Right cardiac atrium (tissue), 5 donors: ENCODE measurements around the gene MED23. TPM values are rescaled to one million over a fixed set of nuclear protein-coding genes. Genes with fewer than 3 reads are reported as not detected.

Experiments
- ATAC-seq, 2 donors: fragments of 200-7000 bp; cut with Tn5 transposase; one replicate each; pipeline versions ENCODE4 v1.8.0 to v1.9.1; 2020; ENCODE audit warnings: moderate library complexity in 2 of 2, mild to moderate bottlenecking in 1 of 2
- DNase-seq, 3 donors: peaks; one replicate each; pipeline ENCODE4 v3.0.0-alpha.2; 2020
- H3K27ac ChIP-seq: one replicate; pipeline ENCODE4 v1.5.1; 2013; ENCODE audit warnings: mild to moderate bottlenecking, low read length, control low read depth, moderate library complexity
- H3K27me3 ChIP-seq: one replicate; pipeline ENCODE4 v1.6.1; 2013; ENCODE audit not compliant: control insufficient read depth, insufficient read depth
- H3K4me1 ChIP-seq: one replicate; pipeline ENCODE4 v1.6.1; 2013; ENCODE audit warnings: low read length; ENCODE audit not compliant: control insufficient read depth, insufficient read depth
- H3K4me3 ChIP-seq: one replicate; pipeline ENCODE4 v1.5.1; 2013; ENCODE audit warnings: low read length, control low read depth
- H3K9me3 ChIP-seq: one replicate; pipeline ENCODE4 v1.6.1; 2013; ENCODE audit warnings: low read length; ENCODE audit not compliant: control insufficient read depth
- WGBS: extraction: QIAGEN DNeasy Blood & Tissue Kit; methylation state at CpG from one replicate; pipeline ENCODE4 v1.1.7; 2013; 5-methylcytosine and 5-hydroxymethylcytosine counted together
- intact Hi-C, 4 donors: fragments of 100-400 bp; cut with DNase I; formaldehyde crosslinking; loops; one replicate each; pipeline versions ENCODE4 v1.11.0 to v1.14.0; 2022 to 2023
- polyA plus RNA-seq: library from polyadenylated mRNA; stranded (reverse); fragments of 200-250 nt; gene quantifications from one replicate; pipeline ENCODE4 v1.2.3, GENCODE V29; 2013
- total RNA-seq, 4 donors: library from RNA; stranded (reverse); fragmentation: NEBNext Ultra II Directional; extraction: Animal tissue kit (Norgen Biotek cat#: 25700); gene quantifications; one replicate each; pipeline ENCODE4 v1.2.1, GENCODE V29; 2021
- donor health status: healthy with polysubstance abuse.
- donor health status: DM: no; HTN: yes; CAD: no.
- donor health status: DM: no; HTN: no; CAD: no.
- donor health status: DM: no; HTN: yes; CAD: no; lungs with severe emphysema.
- donor health status: DM: yes; HTN: yes; CAD: no.

MED23 gene
- total and polyA plus RNA-seq, 5 donors = 7.5 to 15.3 (median 12.8) TPM

DNA sequence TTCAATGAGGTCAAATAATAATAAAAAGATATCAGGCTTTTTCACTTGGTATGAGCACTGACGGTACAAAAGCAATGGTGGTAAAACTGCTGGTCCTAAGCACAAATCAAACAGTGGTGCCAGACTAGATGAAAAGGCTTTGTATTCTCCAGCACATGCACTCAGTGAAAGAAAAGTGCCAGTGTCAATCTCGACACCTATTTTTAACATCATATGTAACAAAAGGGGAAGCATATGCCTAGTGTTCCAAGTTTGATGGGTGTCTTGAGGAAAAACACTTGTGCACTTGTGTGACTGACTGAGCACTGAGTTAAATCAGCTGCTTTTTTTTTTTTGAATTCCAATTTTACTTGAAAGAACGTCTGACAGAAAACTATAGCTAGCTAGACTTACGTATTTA, 27.3 kb downstream of the MED23 start:
- DNase-seq (no peak), ATAC-seq (no peak)
- no peak overlapping the region for H3K27ac ChIP-seq
- H3K4me3 ChIP-seq = no peak overlapping the region
- intact Hi-C loops = no loop called here
- WGBS = 68% methylated on average over 4 of the region's 4 CpGs
- H3K4me1 ChIP-seq = no peaks in the 10 kb centered on the region
- no peaks in the 10 kb centered on the region for H3K9me3 ChIP-seq
- H3K27me3 ChIP-seq = no peaks in the 10 kb centered on the region

DNA sequence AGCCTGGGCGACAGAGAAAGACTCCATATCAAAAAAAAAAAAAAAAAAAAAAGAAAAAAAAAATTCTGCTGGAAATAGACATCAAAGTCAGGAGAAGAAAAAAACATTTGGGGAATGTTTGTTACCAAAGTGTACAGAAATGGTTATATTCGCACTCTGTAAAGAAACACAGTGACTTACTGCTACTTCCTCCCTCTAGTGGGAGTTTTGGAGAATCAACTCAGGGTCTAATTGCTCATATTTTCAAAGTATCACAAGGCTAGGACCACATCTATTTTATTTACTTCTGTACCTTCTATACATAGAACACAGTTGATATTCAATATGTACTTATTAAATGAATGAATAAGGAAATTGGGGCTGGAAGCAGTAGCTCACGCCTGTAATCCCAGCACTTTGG, 30.6 kb downstream of the MED23 start:
- 94% methylated on average over 3 of the region's 3 CpGs for WGBS
- ATAC-seq (no peak), DNase-seq (no peak)
- Histone ChIP-seq H3K9me3 (no peaks in the 10 kb centered on the region), H3K4me1 (no peaks in the 10 kb centered on the region), H3K4me3 (no peak overlapping the region), H3K27me3 (no peaks in the 10 kb centered on the region), H3K27ac (no peak overlapping the region)
- intact Hi-C loops = no loop called here

DNA sequence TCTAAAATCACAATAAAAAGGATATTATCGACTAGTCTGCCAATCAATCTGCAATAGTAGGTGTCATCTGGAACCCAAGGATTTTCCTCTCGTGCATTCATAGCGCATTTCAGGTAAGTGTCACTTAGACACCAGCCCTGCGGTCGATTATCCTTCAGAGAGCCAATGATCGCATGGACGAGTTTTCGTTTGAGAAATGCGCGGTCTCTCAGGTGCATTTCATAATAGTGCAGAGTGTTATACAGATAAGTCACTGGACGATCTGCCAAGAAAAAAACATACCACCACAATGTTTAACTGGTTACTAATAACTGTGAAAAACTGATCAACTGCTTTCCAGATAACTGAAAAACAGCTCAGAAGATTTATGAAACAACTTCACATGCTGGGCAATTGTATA, 34.0 kb downstream of the MED23 start:
- Histone ChIP-seq H3K4me1 (no peaks in the 10 kb centered on the region), H3K9me3 (no peaks in the 10 kb centered on the region), H3K4me3 (no peak overlapping the region), H3K27me3 (no peaks in the 10 kb centered on the region), H3K27ac (no peak overlapping the region)
- ATAC-seq (no peak), DNase-seq (no peak)
- 93% methylated on average over 11 of the region's 11 CpGs for WGBS
- intact Hi-C loops = no loop called here

DNA sequence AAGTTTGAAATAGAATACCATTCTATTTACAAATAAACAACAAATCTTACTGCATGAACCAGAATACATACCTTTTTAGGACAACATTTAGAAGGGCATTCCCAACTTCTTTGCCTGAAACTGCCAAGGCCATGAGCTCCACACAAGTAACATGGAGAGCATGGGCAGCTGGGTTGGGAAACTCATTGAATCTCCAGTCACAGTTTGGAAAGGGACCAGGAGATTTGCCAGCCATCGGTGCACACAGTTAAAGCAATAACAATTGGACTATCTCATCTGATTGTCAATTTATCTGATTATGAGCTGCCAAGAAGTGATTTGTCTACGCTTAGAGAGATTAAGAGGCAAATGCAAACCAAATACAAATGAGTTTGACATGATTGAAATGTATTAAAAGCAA, 35.1 kb downstream of the MED23 start:
- no peaks in the 10 kb centered on the region for H3K9me3 ChIP-seq
- ATAC-seq = no peak
- H3K27ac ChIP-seq = no peak overlapping the region
- no peaks in the 10 kb centered on the region for H3K4me1 ChIP-seq
- no peak for DNase-seq
- intact Hi-C loops = no loop called here
- H3K4me3 ChIP-seq = no peak overlapping the region
- H3K27me3 ChIP-seq = no peaks in the 10 kb centered on the region
- 81% methylated on average over 2 of the region's 2 CpGs for WGBS

DNA sequence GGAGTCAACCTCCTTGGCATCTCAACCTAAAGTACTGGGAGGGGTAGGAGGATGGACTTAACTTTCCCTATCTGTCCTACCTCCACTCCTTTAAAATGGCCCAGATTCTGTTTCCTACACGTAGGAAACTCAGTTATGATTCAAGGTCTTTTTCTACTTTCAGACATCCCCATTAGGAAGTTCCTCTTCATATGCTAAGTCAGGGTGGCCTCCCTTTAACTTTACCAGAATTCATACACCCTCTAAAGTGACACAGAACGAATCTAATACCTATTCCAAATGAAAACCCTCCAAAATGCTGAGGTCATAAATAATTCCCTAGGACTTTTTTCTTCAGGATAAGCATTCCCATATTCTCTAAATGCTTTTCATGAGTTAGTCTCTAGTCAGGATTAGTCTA, 39.4 kb downstream of the MED23 start:
- DNase-seq = no peak
- H3K4me1 ChIP-seq = no peaks in the 10 kb centered on the region
- no peak overlapping the region for H3K27ac ChIP-seq
- intact Hi-C loops = loop anchor here in 1 of 4 donors (5.0 kb wide), 1 partner anchor 34 kb away; no protein-coding TSS in a partner anchor
- no peaks in the 10 kb centered on the region for H3K27me3 ChIP-seq
- 82% methylated on average over 2 of the region's 2 CpGs for WGBS
- ATAC-seq = no peak
- H3K4me3 ChIP-seq = no peak overlapping the region
- no peaks in the 10 kb centered on the region for H3K9me3 ChIP-seq

DNA sequence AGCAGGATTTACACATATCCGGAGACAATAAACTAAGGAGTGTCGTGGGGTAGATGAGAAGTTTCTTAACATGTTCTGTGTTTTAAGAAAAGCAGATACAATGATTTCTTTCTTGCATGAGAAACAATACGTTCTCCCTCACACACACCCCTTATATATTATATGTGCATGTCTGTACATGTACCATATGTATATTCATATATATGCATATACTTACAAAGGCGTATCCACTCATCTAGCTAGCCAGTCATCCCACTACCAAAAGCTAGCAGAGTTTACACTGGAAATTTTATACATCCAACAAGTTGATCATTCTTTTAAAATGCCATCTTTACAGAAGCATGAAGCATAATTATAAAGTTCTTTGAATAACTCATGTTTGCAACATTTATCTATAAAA, 40.1 kb downstream of the MED23 start:
- Histone ChIP-seq H3K4me3 (no peak overlapping the region), H3K9me3 (no peaks in the 10 kb centered on the region), H3K4me1 (no peaks in the 10 kb centered on the region), H3K27ac (no peak overlapping the region), H3K27me3 (no peaks in the 10 kb centered on the region)
- DNase-seq (no peak), ATAC-seq (no peak)
- intact Hi-C loops = loop anchor here in 1 of 4 donors (5.0 kb wide), 1 partner anchor 34 kb away; no protein-coding TSS in a partner anchor
- WGBS = 94% methylated on average over 4 of the region's 4 CpGs

DNA sequence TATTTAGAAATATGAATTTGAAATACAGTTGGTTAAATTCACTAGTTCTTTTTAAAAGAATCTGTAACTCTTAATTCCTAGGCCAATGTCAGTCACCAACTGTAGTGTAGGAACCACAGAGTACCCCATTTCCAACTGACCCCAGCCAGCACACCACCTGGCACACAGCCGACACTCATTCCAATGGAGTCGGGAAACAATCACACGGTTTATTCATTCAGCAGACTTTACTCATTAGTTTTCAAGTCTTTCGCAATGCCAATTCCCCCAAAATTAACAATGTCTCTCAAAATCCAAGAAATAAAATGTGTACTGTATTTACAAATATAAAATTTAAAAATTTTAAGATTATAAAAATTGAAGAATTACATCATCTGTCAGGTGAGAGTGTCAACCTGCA, 41.5 kb downstream of the MED23 start:
- no peaks in the 10 kb centered on the region for H3K9me3 ChIP-seq
- WGBS = 89% methylated on average over 4 of the region's 4 CpGs
- no peaks in the 10 kb centered on the region for H3K27me3 ChIP-seq
- intact Hi-C loops = loop anchor here in 1 of 4 donors (5.0 kb wide), 1 partner anchor 36 kb away; no protein-coding TSS in a partner anchor
- H3K4me1 ChIP-seq = no peaks in the 10 kb centered on the region
- no peak overlapping the region for H3K4me3 ChIP-seq
- ATAC-seq (no peak), DNase-seq (no peak)
- no peak overlapping the region for H3K27ac ChIP-seq

DNA sequence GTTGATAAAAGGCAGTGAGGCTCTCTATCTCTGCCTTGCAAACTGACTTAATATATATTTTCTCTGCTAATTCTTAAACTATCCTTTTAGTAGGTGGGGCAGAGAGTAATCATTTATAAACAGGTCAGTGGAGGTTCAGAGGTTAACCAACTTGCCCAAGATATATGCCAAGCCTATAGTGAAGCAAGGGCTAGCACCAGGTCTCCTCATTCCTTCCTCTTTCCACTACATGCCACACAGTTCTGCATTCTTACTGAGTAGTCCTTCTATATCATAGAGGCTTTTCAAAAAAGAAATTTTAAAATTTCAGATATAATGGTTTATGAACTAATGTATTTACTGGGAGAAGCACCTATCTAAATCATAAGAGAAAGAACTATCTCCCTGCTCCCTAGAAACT, 46.5 kb downstream of the MED23 start:
- Histone ChIP-seq H3K9me3 (no peaks in the 10 kb centered on the region), H3K4me1 (no peaks in the 10 kb centered on the region), H3K27ac (no peak overlapping the region), H3K27me3 (no peaks in the 10 kb centered on the region), H3K4me3 (no peak overlapping the region)
- intact Hi-C loops = no loop called here
- DNase-seq = no peak
- no peak for ATAC-seq

DNA sequence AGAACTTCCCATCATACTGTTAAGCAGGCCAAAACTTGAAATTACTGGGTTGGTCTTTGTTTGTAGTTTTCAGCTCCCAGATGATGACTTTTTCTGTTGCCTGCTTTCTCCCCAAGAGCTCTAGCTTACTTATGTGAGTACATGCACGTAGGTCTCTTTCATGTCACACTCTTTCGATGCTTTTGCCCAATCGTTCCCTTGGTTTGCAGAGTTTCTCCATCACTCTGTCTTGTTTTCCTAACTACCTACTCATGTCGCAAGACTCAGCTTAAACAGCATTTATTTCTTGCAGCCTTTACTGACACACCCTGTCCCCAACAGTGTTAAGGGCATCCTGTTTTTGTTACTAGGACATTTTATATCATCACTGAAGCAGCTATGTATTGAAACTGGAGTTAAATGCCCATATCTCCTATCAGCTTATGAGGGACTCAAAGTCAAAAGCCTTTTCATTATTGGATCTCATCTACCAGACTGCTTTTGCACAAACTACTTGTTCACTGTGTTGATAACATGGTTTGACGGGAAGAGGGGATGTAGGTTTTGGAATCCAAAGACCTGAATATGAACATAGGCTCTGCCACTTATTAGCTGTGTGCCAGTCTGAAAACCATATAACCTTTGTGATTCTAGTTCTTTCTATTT, 52.1 kb downstream of the MED23 start:
- Histone ChIP-seq H3K27ac (no peak overlapping the region), H3K4me1 (no peaks in the 10 kb centered on the region), H3K4me3 (no peak overlapping the region), H3K9me3 (no peaks in the 10 kb centered on the region), H3K27me3 (no peaks in the 10 kb centered on the region)
- ATAC-seq (no peak), DNase-seq (no peak)
- intact Hi-C loops = no loop called here
- 92% methylated on average over 5 of the region's 5 CpGs for WGBS

DNA sequence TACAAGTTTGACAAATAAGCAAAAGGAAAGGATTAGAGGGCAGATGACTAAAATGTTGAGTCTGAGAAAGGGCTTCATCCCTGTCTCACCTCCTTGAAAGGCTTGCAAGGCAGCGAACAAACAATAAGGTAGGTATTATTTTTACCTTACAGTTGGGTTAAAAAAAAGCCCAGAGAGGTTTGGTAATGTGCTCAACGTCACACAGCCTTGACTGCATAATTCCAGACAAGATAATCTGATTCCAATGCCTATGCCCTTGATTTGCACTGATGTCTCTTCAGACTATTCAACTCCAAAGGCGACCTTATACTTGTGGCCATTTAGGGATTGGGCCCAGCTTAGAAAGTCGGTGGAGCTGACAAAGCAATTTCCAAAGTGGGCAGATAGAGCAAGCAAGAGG, 53.4 kb downstream of the MED23 start:
- ATAC-seq (no peak), DNase-seq (no peak)
- intact Hi-C loops = no loop called here
- Histone ChIP-seq H3K27ac (no peak overlapping the region), H3K27me3 (no peaks in the 10 kb centered on the region), H3K4me3 (no peak overlapping the region), H3K9me3 (no peaks in the 10 kb centered on the region), H3K4me1 (no peaks in the 10 kb centered on the region)
- 93% methylated on average over 4 of the region's 4 CpGs for WGBS

DNA sequence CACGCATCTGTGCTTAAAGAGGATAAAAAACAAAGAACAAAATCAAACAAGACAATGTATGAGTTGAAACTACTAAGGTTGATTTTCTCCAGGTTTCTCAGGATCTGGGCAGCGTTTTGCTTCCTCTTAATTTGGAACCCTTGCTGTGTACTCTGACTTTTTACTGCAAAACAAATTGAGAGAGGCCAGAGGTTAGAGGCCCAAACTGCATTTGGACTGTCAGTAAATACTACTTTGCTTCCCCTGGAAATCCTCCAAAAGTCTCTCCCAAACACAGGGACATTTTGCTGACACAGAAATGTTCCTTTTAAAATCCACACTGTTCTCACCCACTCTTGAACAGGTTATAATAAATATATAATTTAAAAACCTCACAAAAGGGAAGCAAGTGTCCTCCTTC, 53.9 kb downstream of the MED23 start:
- Histone ChIP-seq H3K27me3 (no peaks in the 10 kb centered on the region), H3K9me3 (no peaks in the 10 kb centered on the region), H3K4me1 (no peaks in the 10 kb centered on the region), H3K27ac (no peak overlapping the region), H3K4me3 (no peak overlapping the region)
- 52% methylated on average over 2 of the region's 2 CpGs for WGBS
- intact Hi-C loops = no loop called here
- ATAC-seq (no peak), DNase-seq (no peak)
